Endothelial cell of umbilical vein (primary cell): ENCODE measurements around the gene SH3GL1. TPM values are rescaled to one million over a fixed set of nuclear protein-coding genes. Genes with fewer than 3 reads are reported as not detected.

Experiments used
- BruUV-seq: library from RNA; stranded (reverse); fragments of 400-500 nt; replicated peaks from 2 replicates; lab custom pipeline; 2021; lab: Mats Ljungman, UMichigan
- CTCF ChIA-PET: fragments of 300-600, 350-600 bp; sonication (Branson Sonifier 250); formaldehyde crosslinking; loops from one replicate; lab custom pipeline; 2021; ENCODE audit warnings: antibody characterized with exemption, inconsistent platforms; lab: Charles Lee
- POLR2A ChIA-PET: fragments of 300-600, 350-600 bp; sonication (Branson Sonifier 250); formaldehyde crosslinking; loops from one replicate; lab custom pipeline; 2021; ENCODE audit warnings: antibody characterized with exemption, inconsistent platforms; lab: Charles Lee
- DNase-seq: peaks from one replicate; pipeline ENCODE4 v3.0.0-alpha.2; 2011; ENCODE audit warnings: low read depth, low spot score
- FAIRE-seq: peaks from 2 replicates; lab custom pipeline; 2011; peaks lifted over from hg19 to GRCh38; lab: Jason Lieb, UNC
- H2AFZ ChIP-seq: 2 replicates; pipeline ENCODE4 v1.6.0; 2012; ENCODE audit warnings: low read depth, low read length, control low read depth, inconsistent platforms
- H3K27ac ChIP-seq: 2 replicates; pipeline ENCODE4 v1.5.1; 2011; ENCODE audit warnings: low read depth, mild to moderate bottlenecking, control low read depth, low read length, moderate library complexity; ENCODE audit not compliant: insufficient read depth
- H3K27me3 ChIP-seq, 2 experiments: 2 replicates each; pipeline versions ENCODE4 v1.6.0 to v1.6.1; 2011; ENCODE audit warnings: low read length in 2 of 2, mixed read lengths in 1 of 2; ENCODE audit not compliant: control insufficient read depth in 2 of 2, insufficient read depth in 2 of 2
- H3K36me3 ChIP-seq, 2 experiments: 2 replicates in 1 of 2; 3 replicates in 1 of 2; pipeline ENCODE4 v1.5.1; 2011; ENCODE audit warnings: low read length in 2 of 2, mild to moderate bottlenecking in 1 of 2, moderate library complexity in 1 of 2; ENCODE audit not compliant: control insufficient read depth in 2 of 2, insufficient read depth in 2 of 2; ENCODE audit errors: extremely low read depth in 1 of 2
- H3K4me1 ChIP-seq: 3 replicates; pipeline ENCODE4 v1.5.1; 2011; ENCODE audit warnings: mild to moderate bottlenecking, low read length; ENCODE audit not compliant: control insufficient read depth, insufficient read depth; ENCODE audit errors: extremely low read depth
- H3K4me2 ChIP-seq: 2 replicates; pipeline ENCODE4 v1.6.1; 2011; ENCODE audit warnings: low read length, control low read depth, mixed read lengths; ENCODE audit not compliant: insufficient read depth
- H3K4me3 ChIP-seq, 3 experiments: fragments of 200-600 bp in 1 of 3; sonication (generic), shearing (Covaris generic) in 1 of 3; replicated peaks in 1 of 3; 2 replicates each; pipeline ENCODE4 v1.5.1; 2011 to 2016; ENCODE audit warnings: control low read depth in 3 of 3, low read length in 3 of 3, mild to moderate bottlenecking in 2 of 3, inconsistent platforms in 1 of 3, low read depth in 1 of 3, moderate library complexity in 1 of 3; ENCODE audit not compliant: insufficient read depth in 1 of 3
- H3K79me2 ChIP-seq: 2 replicates; pipeline ENCODE4 v1.6.0; 2012; ENCODE audit warnings: low read length, inconsistent platforms; ENCODE audit not compliant: control insufficient read depth, insufficient read depth
- H3K9ac ChIP-seq: replicated peaks from 2 replicates; pipeline ENCODE3; 2011; ENCODE audit warnings: low read length, control low read depth; ENCODE audit not compliant: insufficient read depth; ENCODE audit errors: extremely low read depth
- H3K9me1 ChIP-seq: replicated peaks from 3 replicates; pipeline ENCODE4 v1.6.0; 2011; ENCODE audit warnings: mild to moderate bottlenecking, low read length; ENCODE audit not compliant: control insufficient read depth, insufficient read depth; ENCODE audit errors: extremely low read depth
- H3K9me3 ChIP-seq: replicated peaks from 2 replicates; pipeline ENCODE4 v1.5.1; 2012; ENCODE audit warnings: low read length, inconsistent platforms; ENCODE audit not compliant: control insufficient read depth, insufficient read depth
- H4K20me1 ChIP-seq: replicated peaks from 2 replicates; pipeline ENCODE3; 2011; ENCODE audit warnings: mild to moderate bottlenecking, low read length; ENCODE audit not compliant: control insufficient read depth, insufficient read depth; ENCODE audit errors: extremely low read depth
- CTCF ChIP-seq, 2 donors: IDR thresholded peaks; 1 replicate in 1 of 2; 2 replicates in 1 of 2; pipeline ENCODE4 v1.5.1; 2011; ENCODE audit warnings: low read length in 2 of 2, mild to moderate bottlenecking in 2 of 2, moderate library complexity in 2 of 2, control low read depth in 1 of 2, inconsistent platforms in 1 of 2, low read depth in 1 of 2; ENCODE audit not compliant: insufficient read depth in 1 of 2; ENCODE audit errors: extremely low read depth in 1 of 2
- EZH2 ChIP-seq: IDR thresholded peaks from 2 replicates; pipeline ENCODE4 v1.6.1; 2012; ENCODE audit warnings: borderline replicate concordance, low read depth, mild to moderate bottlenecking, moderate library complexity, low read length, inconsistent platforms; ENCODE audit not compliant: severe bottlenecking
- FOS ChIP-seq: IDR thresholded peaks from 2 replicates; pipeline ENCODE4 v1.6.1; 2011; ENCODE audit warnings: mild to moderate bottlenecking, low read length, moderate library complexity, borderline replicate concordance; ENCODE audit not compliant: insufficient read depth
- GATA2 ChIP-seq: IDR thresholded peaks from 2 replicates; pipeline ENCODE4 v1.7.0; 2011; ENCODE audit warnings: low read depth, mild to moderate bottlenecking, moderate library complexity, mixed read lengths, low read length; ENCODE audit not compliant: insufficient read length, insufficient read depth
- JUN ChIP-seq: IDR thresholded peaks from 2 replicates; pipeline ENCODE4 v1.6.1; 2011; ENCODE audit warnings: borderline replicate concordance, low read depth; ENCODE audit not compliant: insufficient read length, insufficient read depth
- MAX ChIP-seq: IDR thresholded peaks from 2 replicates; pipeline ENCODE4 v1.6.1; 2011; ENCODE audit not compliant: insufficient read depth, insufficient read length
- MYC ChIP-seq: IDR thresholded peaks from one replicate; pipeline ENCODE4 v1.6.1; 2011; ENCODE audit warnings: mild to moderate bottlenecking, low read depth, low read length
- POLR2A ChIP-seq: IDR thresholded peaks from 2 replicates; pipeline ENCODE4 v1.6.1; 2012; ENCODE audit warnings: low read depth, mild to moderate bottlenecking, control low read depth, low read length
- POLR2AphosphoS5 ChIP-seq: IDR thresholded peaks from 2 replicates; pipeline ENCODE4 v1.6.1; 2012; ENCODE audit warnings: low read depth, mild to moderate bottlenecking, control low read depth, low read length, moderate library complexity; ENCODE audit not compliant: insufficient read depth
- dilution Hi-C: fragments of 300-500 bp; cut with MboI; formaldehyde crosslinking; loops from one replicate; pipeline ENCODE4 v1.15.0; 2019; ENCODE audit warnings: low sequenced_read_pairs; ENCODE audit not compliant: extremely low pct_ligation_motif_present
- intact Hi-C: fragments of 100-400 bp; cut with micrococcal nuclease; formaldehyde crosslinking; loops from one replicate; pipeline ENCODE4 v1.10.0; 2022
- polyA plus RNA-seq, 4 experiments: library from polyadenylated mRNA; depleted of rRNA in 3 of 4; stranded (reverse) in 3 of 4; unstranded in 1 of 4; fragments of >200 nt; gene quantifications; 2 replicates each; pipeline versions ENCODE4 v1.2.1 to v1.2.3, GENCODE V29; 2011 to 2012; ENCODE audit warnings: missing spikeins in 1 of 4
- total RNA-seq: library from RNA; stranded (reverse); gene quantifications from 2 replicates; pipeline ENCODE4 v1.2.3, GENCODE V29; 2021

SH3GL1 gene
- total and polyA plus RNA-seq, 2 donors (not counting 3 experiments of a cell fraction or from before 2014, with no cell fraction given): 143 to 145 TPM

GRCh38 chr19:4326215-4326836 lies 74.0 kb downstream of the SH3GL1 start:
- Histone ChIP-seq H3K36me3 (no peaks in the 10 kb centered on the region), H2AFZ (no peak overlapping the region), H3K79me2 (no peaks in the 10 kb centered on the region), H3K9me3 (no peaks in the 10 kb centered on the region), H3K9ac (no peak overlapping the region), H3K4me1 (peaks cover 3% of the 10 kb centered on the region), H3K4me2 (no peak overlapping the region), H3K9me1 (no peaks in the 10 kb centered on the region), H3K27me3 (no peaks in the 10 kb centered on the region), H4K20me1 (no peaks in the 10 kb centered on the region), H3K4me3 (no peak overlapping the region), H3K27ac (no peak overlapping the region)
- TF ChIP-seq POLR2AphosphoS5 (no peak), GATA2 (no peak), MYC (no peak), CTCF (IDR thresholded peaks at IDR 0.05; ENCODE audit: extremely low read depth in 1 of 2, insufficient read depth in 1 of 2, low read depth in 1 of 2, low read length in 2 of 2) (no peak), POLR2A (no peak), MAX (no peak), FOS (no peak), EZH2 (no peak), JUN (no peak)
- ChIA-PET CTCF (no interaction called here), POLR2A (interaction anchor here (0.7 kb wide), 1 partner anchor 583 kb away, joined by 3 read pairs; no protein-coding TSS in a partner anchor)
- DNase-seq: no peak
- intact Hi-C loops (no loop called here), dilution Hi-C loops (no loop called here)
- no peak for FAIRE-seq
- BruUV-seq: no TSS peak
